HepG2 (cell line): ENCODE measurements around the gene CFAP206. TPM values are rescaled to one million over a fixed set of nuclear protein-coding genes. Genes with fewer than 3 reads are reported as not detected.

ENCODE experiments used
- ATAC-seq: fragments of 200-7000 bp; cut with Tn5 transposase; 3 replicates; pipeline ENCODE4 v1.9.1; 2020; ENCODE audit warnings: mild to moderate bottlenecking, moderate library complexity
- BruUV-seq: library from RNA; stranded (reverse); fragments of 400-500 nt; replicated peaks from 2 replicates; lab custom pipeline; 2021; lab: Mats Ljungman, UMichigan
- CTCF ChIA-PET: fragments of 300-600 bp; formaldehyde crosslinking; extraction: SDS; loops from one replicate; lab custom pipeline; 2021; ENCODE audit warnings: low total read pairs, inconsistent platforms, low intra/inter-chr PET ratio; lab: Yijun Ruan, JAX
- POLR2A ChIA-PET: fragments of 350-600 bp; sonication (Branson Sonifier 250); formaldehyde crosslinking; loops from one replicate; lab custom pipeline; 2020; ENCODE audit warnings: antibody characterized with exemption, inconsistent platforms; lab: Yijun Ruan, JAX
- DNase-seq: peaks from one replicate; pipeline ENCODE4 v3.0.0-alpha.2; 2015; ENCODE audit warnings: low spot score
- FAIRE-seq: peaks from 3 replicates; lab custom pipeline; 2011; peaks lifted over from hg19 to GRCh38; lab: Jason Lieb, UNC
- H2AFZ ChIP-seq: one replicate; pipeline ENCODE4 v1.6.1; 2011; ENCODE audit warnings: low read length, inconsistent platforms
- H3K27ac ChIP-seq: fragments of 300-600 bp; 3 replicates; pipeline ENCODE4 v1.8.0; 2011; ENCODE audit warnings: mixed run types, mild to moderate bottlenecking, mixed read lengths, low read length, inconsistent platforms; ENCODE audit not compliant: insufficient read depth; ENCODE audit errors: extremely low read length
- H3K27me3 ChIP-seq, 2 experiments: fragments of 200-600 bp in 1 of 2; 2 replicates in 1 of 2; 3 replicates in 1 of 2; pipeline versions ENCODE4 v1.6.0 to v1.8.0; 2011; ENCODE audit warnings: low read length in 2 of 2, mild to moderate bottlenecking in 2 of 2, moderate library complexity in 2 of 2, inconsistent platforms in 1 of 2; ENCODE audit not compliant: insufficient read depth in 2 of 2, control insufficient read depth in 1 of 2
- H3K36me3 ChIP-seq, 2 experiments: fragments of 200-600 bp in 1 of 2; replicated peaks in 1 of 2; 2 replicates in 1 of 2; 3 replicates in 1 of 2; pipeline versions ENCODE4 v1.5.1 to v1.8.0; 2011; ENCODE audit warnings: low read length in 2 of 2, inconsistent platforms in 1 of 2; ENCODE audit not compliant: insufficient read depth in 2 of 2, control insufficient read depth in 1 of 2
- H3K4me1 ChIP-seq: 2 replicates; pipeline ENCODE4 v1.5.1; 2012; ENCODE audit warnings: low read length, inconsistent platforms; ENCODE audit not compliant: insufficient read depth
- H3K4me2 ChIP-seq: 2 replicates; pipeline ENCODE4 v1.6.0; 2011; ENCODE audit warnings: low read depth, low read length, inconsistent platforms
- H3K4me3 ChIP-seq, 3 experiments: fragments of 200-600 bp in 1 of 3; sonication (generic), shearing (Covaris generic) in 1 of 3; replicated peaks in 1 of 3; 2 replicates each; pipeline ENCODE4 v1.5.1; 2011 to 2016; ENCODE audit warnings: low read length in 3 of 3, inconsistent platforms in 2 of 3, low read depth in 2 of 3, mild to moderate bottlenecking in 2 of 3, control low read depth in 1 of 3, mixed read lengths in 1 of 3; ENCODE audit not compliant: insufficient read depth in 1 of 3
- H3K79me2 ChIP-seq: one replicate; pipeline ENCODE4 v1.6.1; 2011; ENCODE audit warnings: low read length, inconsistent platforms; ENCODE audit not compliant: insufficient read depth
- H3K9ac ChIP-seq: 2 replicates; pipeline ENCODE4 v1.6.0; 2011; ENCODE audit warnings: mild to moderate bottlenecking, low read depth, low read length, inconsistent platforms; ENCODE audit not compliant: insufficient read depth
- H3K9me3 ChIP-seq: 2 replicates; pipeline ENCODE4 v1.5.1; 2012; ENCODE audit warnings: mild to moderate bottlenecking, low read length
- H4K20me1 ChIP-seq: 2 replicates; pipeline ENCODE4 v1.6.0; 2011; ENCODE audit warnings: inconsistent platforms, mild to moderate bottlenecking, low read length, moderate library complexity; ENCODE audit not compliant: insufficient read depth
- GTF2F1 ChIP-seq: fragments of 150-350 bp; IDR thresholded peaks from 2 replicates; pipeline ENCODE4 v1.6.1; 2014; ENCODE audit warnings: low read length
- HBP1 ChIP-seq: IDR thresholded peaks from 2 replicates; pipeline ENCODE4 v1.6.1; 2016; ENCODE audit warnings: low read depth, control low read depth
- HNRNPLL ChIP-seq: fragments of 200-400 bp; formaldehyde crosslinking; IDR thresholded peaks from 2 replicates; pipeline ENCODE4 v1.6.1; 2017; ENCODE audit warnings: mild to moderate bottlenecking, low read depth, low read length; ENCODE audit not compliant: poor library complexity, severe bottlenecking
- MTF2 ChIP-seq: sonication (generic); formaldehyde crosslinking; IDR thresholded peaks from 2 replicates; pipeline ENCODE4 v1.5.0; 2020; ENCODE audit warnings: missing genetic modification reagents, borderline replicate concordance
- RFXANK ChIP-seq: IDR thresholded peaks from 2 replicates; pipeline ENCODE4 v1.6.1; 2016
- SOX13 ChIP-seq, 3 experiments: fragments of 450-650 bp in 1 of 3; sonication (generic) in 1 of 3; formaldehyde crosslinking in 1 of 3; IDR thresholded peaks in 2 of 3; conservative IDR thresholded peaks in 1 of 3; 2 replicates each; pipeline versions ENCODE4 v1.5.0 to v1.6.1; 2016 to 2020; ENCODE audit warnings: antibody characterized with exemption in 1 of 3, mild to moderate bottlenecking in 1 of 3, missing compliant biosample characterization in 1 of 3, missing genetic modification reagents in 1 of 3, moderate library complexity in 1 of 3
- SRSF1 ChIP-seq: fragments of 200-400 bp; formaldehyde crosslinking; optimal IDR thresholded peaks from 2 replicates; pipeline ENCODE3; 2017; ENCODE audit warnings: mild to moderate bottlenecking, low read depth, low read length, moderate library complexity
- STAT6 ChIP-seq: sonication (generic); formaldehyde crosslinking; IDR thresholded peaks from 2 replicates; pipeline ENCODE4 v1.4.0; 2020; ENCODE audit warnings: missing genetic modification reagents, mild to moderate bottlenecking, borderline replicate concordance
- TP53 ChIP-seq: sonication (generic); formaldehyde crosslinking; conservative IDR thresholded peaks from 2 replicates; pipeline ENCODE4 v1.4.0; 2020; ENCODE audit warnings: missing genetic modification reagents
- ZNF329 ChIP-seq: sonication (generic); formaldehyde crosslinking; IDR thresholded peaks from 2 replicates; pipeline ENCODE4 v1.9.0; 2021; ENCODE audit warnings: low read depth, mild to moderate bottlenecking, missing genetic modification reagents
- ZNF33A ChIP-seq: sonication (generic); formaldehyde crosslinking; IDR thresholded peaks from 2 replicates; pipeline ENCODE4 v1.5.1; 2020; ENCODE audit warnings: missing genetic modification reagents, mild to moderate bottlenecking, moderate library complexity, borderline replicate concordance
- ZNF362 ChIP-seq: sonication (generic); formaldehyde crosslinking; IDR thresholded peaks from 2 replicates; pipeline ENCODE4 v1.4.0; 2020; ENCODE audit warnings: missing genetic modification reagents, mild to moderate bottlenecking, borderline replicate concordance
- ZNF557 ChIP-seq: sonication (generic); formaldehyde crosslinking; IDR thresholded peaks from 2 replicates; pipeline ENCODE4 v1.4.0; 2020; ENCODE audit warnings: missing genetic modification reagents
- ZNF652 ChIP-seq: IDR thresholded peaks from 2 replicates; pipeline ENCODE4 v1.6.1; 2016; ENCODE audit warnings: low read depth, borderline replicate concordance
- ZZZ3 ChIP-seq: sonication (generic); formaldehyde crosslinking; IDR thresholded peaks from 2 replicates; pipeline ENCODE4 v1.4.0; 2020; ENCODE audit warnings: missing genetic modification reagents, mild to moderate bottlenecking, borderline replicate concordance
- WGBS: methylation state at CpG from one replicate; pipeline ENCODE4 v1.1.6; 2017; ENCODE audit warnings: low lambda C conversion rate; 5-methylcytosine and 5-hydroxymethylcytosine counted together
- in situ Hi-C: cut with HindIII; loops from 2 replicates; pipeline ENCODE4 v1.10.0; 2017; ENCODE audit warnings: low pct_unique_long_range_greater_than_20kb; ENCODE audit not compliant: extremely low pct_ligation_motif_present
- intact Hi-C: fragments of 100-400 bp; cut with micrococcal nuclease; formaldehyde crosslinking; loops from one replicate; pipeline ENCODE4 v1.10.0; 2022; ENCODE audit not compliant: unreplicated experiment
- polyA plus RNA-seq, 8 experiments: library from polyadenylated mRNA; depleted of rRNA in 3 of 8; stranded (reverse) in 7 of 8; unstranded in 1 of 8; fragments of >200 nt; fragmentation: Illumina TruSeq in 4 of 8; extraction: Trizol in 4 of 8; gene quantifications; 2 replicates each; pipeline versions ENCODE4 v1.2.1 to v1.2.3, GENCODE V29; 2011 to 2016; ENCODE audit warnings: low read depth in 4 of 8, missing spikeins in 1 of 8, mixed read lengths in 1 of 8; ENCODE audit not compliant: insufficient read depth in 1 of 8
- total RNA-seq, 5 experiments: library from RNA; depleted of rRNA; stranded (reverse); fragments of >200 nt; fragmentation: Illumina TruSeq; extraction: Trizol; gene quantifications; 2 replicates each; pipeline ENCODE4 v1.2.3, GENCODE V29; 2016; ENCODE audit warnings: low read depth in 1 of 5
- TF ChIP-seq, protein P1 (sequence below): sonication (generic); formaldehyde crosslinking; IDR thresholded peaks from 2 replicates; pipeline ENCODE4 v1.4.0; 2020; ENCODE audit warnings: missing genetic modification reagents; ENCODE audit errors: not compliant biosample characterization

The CFAP206 gene
- total and polyA plus RNA-seq, 2 of the 13 experiments (the other 11 are each of a cell fraction or from before 2014, with no cell fraction given) = not detected

- H3K27ac ChIP-seq = no peak overlapping the region
- H3K4me1 ChIP-seq = no peaks in the 10 kb centered on the region
- ChIA-PET POLR2A (no interaction called here), CTCF (no interaction called here)
- H4K20me1 ChIP-seq = no peaks in the 10 kb centered on the region
- no peaks in the 10 kb centered on the region for H3K27me3 ChIP-seq
- H3K4me2 ChIP-seq = no peak overlapping the region
- FAIRE-seq (no peak), ATAC-seq (no peak), DNase-seq (no peak)
- H3K9ac ChIP-seq = no peak overlapping the region
- WGBS = 1% methylated on average over 2 of the region's 2 CpGs
- BruUV-seq = no TSS peak
- H3K79me2 ChIP-seq = no peaks in the 10 kb centered on the region
- H2AFZ ChIP-seq = no peak overlapping the region
- no peaks in the 10 kb centered on the region for H3K9me3 ChIP-seq
- intact Hi-C loops = no loop called here
- TF ChIP-seq MTF2 (no peak), SRSF1 (no peak), GTF2F1 (no peak), HNRNPLL (no peak), HBP1 (CRISPR knock-in tag) (no peak), ZZZ3 (CRISPR knock-in tag) (no peak), ZNF33A (CRISPR knock-in tag) (no peak), ZNF557 (CRISPR knock-in tag) (no peak), ZNF652 (no peak), RFXANK (CRISPR knock-in tag) (no peak), ZNF362 (CRISPR knock-in tag) (no peak), TP53 (CRISPR knock-in tag) (no peak), ZNF329 (CRISPR knock-in tag) (no peak), STAT6 (CRISPR knock-in tag) (no peak), SOX13 (IDR thresholded peaks at IDR 0.05) (no peak), SOX13 (CRISPR knock-in tag; conservative IDR thresholded peaks at IDR 0.05 in 1 of 2, IDR thresholded peaks at IDR 0.05 in 1 of 2) (no peak)
- TF ChIP-seq, protein P1, sequence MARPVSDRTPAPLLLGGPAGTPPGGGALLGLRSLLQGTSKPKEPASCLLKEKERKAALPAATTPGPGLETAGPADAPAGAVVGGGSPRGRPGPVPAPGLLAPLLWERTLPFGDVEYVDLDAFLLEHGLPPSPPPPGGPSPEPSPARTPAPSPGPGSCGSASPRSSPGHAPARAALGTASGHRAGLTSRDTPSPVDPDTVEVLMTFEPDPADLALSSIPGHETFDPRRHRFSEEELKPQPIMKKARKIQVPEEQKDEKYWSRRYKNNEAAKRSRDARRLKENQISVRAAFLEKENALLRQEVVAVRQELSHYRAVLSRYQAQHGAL (CRISPR knock-in tag) = no peak
- in situ Hi-C loops = no loop called here
- no peaks in the 10 kb centered on the region for H3K36me3 ChIP-seq
- H3K4me3 ChIP-seq = no peak overlapping the region
Observed at GRCh38 chr6:87421576-87421975, 13.8 kb downstream of the CFAP206 start.
